ENCODE results near the gene CHKB.

Gene CHKB

DNA sequence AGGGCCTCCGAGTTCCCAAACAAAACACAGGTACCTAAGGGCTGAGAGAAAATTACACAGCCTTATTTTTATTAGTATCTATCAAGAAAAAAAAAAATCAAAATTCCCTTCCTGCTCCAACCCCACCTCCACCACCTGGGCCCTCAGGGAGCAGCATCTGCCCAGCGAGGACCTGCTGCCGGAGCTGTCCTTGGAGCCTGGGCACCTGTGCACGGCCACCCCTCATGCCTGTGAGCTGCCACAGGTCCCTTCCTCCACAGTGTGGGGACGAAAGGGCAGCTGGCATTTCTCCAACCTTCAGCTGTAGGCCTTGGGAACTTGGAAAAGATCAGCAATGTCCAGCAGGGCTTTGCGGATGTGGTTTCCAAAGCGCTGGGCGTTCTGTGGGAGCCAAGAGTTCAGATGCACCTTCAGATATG is 13.6 kb downstream of the CHKB start:
- Histone ChIP-seq H3K4ac (ENCODE audit: low read length) (no peak overlapping the region), H2BK5ac (ENCODE audit: low read length) (no peak overlapping the region), H2AK5ac (ENCODE audit: low read depth, low read length) (no peak overlapping the region), H4K91ac (ENCODE audit: low read depth, low read length, poor library complexity) (no peak overlapping the region), H2BK120ac (ENCODE audit: low read depth, low read length) (no peak overlapping the region), H4K8ac (ENCODE audit: low read depth, low read length) (peak overlapping the region; percentile 82), H2BK12ac (ENCODE audit: low read length) (no peak overlapping the region), H3K9ac (ENCODE audit: low read depth, low read length, poor library complexity) (no peak overlapping the region), H3K27ac (replicated peaks; ENCODE audit: low read length) (no peak overlapping the region), H3K4me3 (ENCODE audit: low read length in 2 of 2) (no peak overlapping the region), H3K27me3 (ENCODE audit: control insufficient read depth in 3 of 3, insufficient read depth in 3 of 3, low read depth in 1 of 3, low read length in 3 of 3) (peaks cover 0 to 4% (median 0%) of the 10 kb centered on the region in 3 experiments), H3K23ac (ENCODE audit: low read depth, low read length, poor library complexity) (no peak overlapping the region), H3K9me3 (replicated peaks in 1 of 2; ENCODE audit: control insufficient read depth in 2 of 2, insufficient read depth in 1 of 2, low read depth in 1 of 2, low read length in 2 of 2) (no peaks in the 10 kb centered on the region), H3K18ac (ENCODE audit: low read length) (no peak overlapping the region), H2BK15ac (ENCODE audit: low read length) (no peak overlapping the region), H3K14ac (ENCODE audit: low read length) (peak overlapping the region; percentile 56), H3K79me1 (ENCODE audit: low read depth, low read length) (peaks cover under 1% of the 10 kb centered on the region), H3K36me3 (replicated peaks in 1 of 2; ENCODE audit: control insufficient read depth in 2 of 2, insufficient read depth in 2 of 2, low read length in 2 of 2) (peaks cover 49 to 65% of the 10 kb centered on the region in 2 donors), H3K4me1 (ENCODE audit: control insufficient read depth in 2 of 2, insufficient read depth in 1 of 2, low read depth in 1 of 2, low read length in 2 of 2) (no peaks in the 10 kb centered on the region), H3K4me2 (ENCODE audit: insufficient read depth, low read length, poor library complexity, severe bottlenecking) (no peak overlapping the region), H2AFZ (ENCODE audit: low read length) (no peak overlapping the region)
- WGBS, 2 donors (ENCODE audit: extremely low coverage in 2 of 2, insufficient read length in 2 of 2, insufficient replicate concordance in 1 of 2), result no CpG with 5 or more reads among the region's 8 CpGs
- no peak for DNase-seq (ENCODE audit: low spot score)

DNA sequence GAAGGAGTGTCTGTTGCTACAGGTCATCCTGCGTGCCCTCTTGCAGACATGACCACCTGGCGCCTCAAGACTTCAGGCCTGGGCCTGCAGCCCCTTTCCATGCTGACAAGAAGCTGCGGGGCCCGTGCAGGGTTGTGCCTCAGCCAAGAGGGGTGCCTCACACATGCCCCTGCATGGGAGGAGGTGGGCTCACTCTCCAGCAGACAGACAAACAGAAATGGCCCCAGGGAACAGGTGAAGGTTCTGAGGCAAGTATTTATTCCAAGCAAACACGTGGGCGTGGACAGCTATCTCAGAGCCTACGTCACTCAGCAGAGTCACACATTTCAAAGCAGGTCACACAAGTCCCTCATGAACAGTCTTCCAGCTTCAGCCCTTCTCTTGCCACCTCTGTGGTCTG is 14.0 kb downstream of the CHKB start:
- Histone ChIP-seq H2AFZ (ENCODE audit: low read length) (no peak overlapping the region), H3K36me3 (replicated peaks in 1 of 2; ENCODE audit: control insufficient read depth in 2 of 2, insufficient read depth in 2 of 2, low read length in 2 of 2) (peaks cover 46 to 61% of the 10 kb centered on the region in 2 donors), H3K27ac (replicated peaks; ENCODE audit: low read length) (no peak overlapping the region), H4K91ac (ENCODE audit: low read depth, low read length, poor library complexity) (no peak overlapping the region), H3K27me3 (ENCODE audit: control insufficient read depth in 3 of 3, insufficient read depth in 3 of 3, low read depth in 1 of 3, low read length in 3 of 3) (peaks cover 0 to 4% (median 0%) of the 10 kb centered on the region in 3 experiments), H2BK12ac (ENCODE audit: low read length) (no peak overlapping the region), H3K4me3 (ENCODE audit: low read length in 2 of 2) (no peak overlapping the region), H3K14ac (ENCODE audit: low read length) (peak overlapping the region; percentile 17), H3K79me1 (ENCODE audit: low read depth, low read length) (no peaks in the 10 kb centered on the region), H2BK5ac (ENCODE audit: low read length) (no peak overlapping the region), H3K23ac (ENCODE audit: low read depth, low read length, poor library complexity) (no peak overlapping the region), H3K4ac (ENCODE audit: low read length) (no peak overlapping the region), H3K4me1 (ENCODE audit: control insufficient read depth in 2 of 2, insufficient read depth in 1 of 2, low read depth in 1 of 2, low read length in 2 of 2) (peaks cover 0 to 2% of the 10 kb centered on the region in 2 donors), H3K9me3 (replicated peaks in 1 of 2; ENCODE audit: control insufficient read depth in 2 of 2, insufficient read depth in 1 of 2, low read depth in 1 of 2, low read length in 2 of 2) (no peaks in the 10 kb centered on the region), H4K8ac (ENCODE audit: low read depth, low read length) (no peak overlapping the region), H3K18ac (ENCODE audit: low read length) (no peak overlapping the region), H2BK15ac (ENCODE audit: low read length) (no peak overlapping the region), H3K4me2 (ENCODE audit: insufficient read depth, low read length, poor library complexity, severe bottlenecking) (no peak overlapping the region), H2BK120ac (ENCODE audit: low read depth, low read length) (no peak overlapping the region), H2AK5ac (ENCODE audit: low read depth, low read length) (no peak overlapping the region), H3K9ac (ENCODE audit: low read depth, low read length, poor library complexity) (no peak overlapping the region)
- no CpG with 5 or more reads among the region's 7 CpGs for whole genome bisulfite sequencing, 2 donors (ENCODE audit: extremely low coverage in 2 of 2, insufficient read length in 2 of 2, insufficient replicate concordance in 1 of 2)
- DNase-seq (ENCODE audit: low spot score), result no peak

DNA sequence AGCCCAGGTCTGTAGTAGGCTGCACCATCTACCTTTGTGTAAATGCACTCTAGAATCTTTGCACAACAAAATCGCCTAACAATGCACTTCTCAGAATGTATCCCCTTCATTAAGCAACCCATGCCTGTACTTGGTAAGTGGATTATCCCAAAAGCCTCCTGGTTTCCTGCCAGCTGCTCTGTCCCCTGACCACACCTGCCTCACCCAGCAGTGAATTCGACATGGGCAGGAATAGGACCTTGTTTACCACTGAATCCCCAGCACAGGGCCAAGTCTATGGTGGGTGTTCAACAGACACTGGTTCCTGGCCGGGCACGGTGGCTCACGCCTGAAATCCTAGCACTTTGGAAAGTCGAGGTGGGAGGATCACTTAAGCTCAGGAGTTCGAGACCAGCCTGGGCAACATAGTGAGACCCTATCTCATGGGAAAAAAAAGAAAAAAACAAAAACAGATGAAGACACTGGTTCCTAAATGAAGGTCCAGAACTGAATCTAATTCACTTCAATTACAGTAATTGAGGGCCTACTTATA is 14.9 kb downstream of the CHKB start:
- H3K4me3 ChIP-seq (ENCODE audit: low read length in 2 of 2), result no peak overlapping the region
- H3K4me1 ChIP-seq (ENCODE audit: control insufficient read depth in 2 of 2, insufficient read depth in 1 of 2, low read depth in 1 of 2, low read length in 2 of 2), result peaks cover 0 to 5% of the 10 kb centered on the region in 2 donors
- H3K27me3 ChIP-seq (ENCODE audit: control insufficient read depth in 3 of 3, insufficient read depth in 3 of 3, low read depth in 1 of 3, low read length in 3 of 3), result peaks cover 0 to 6% (median 0%) of the 10 kb centered on the region in 3 experiments
- H3K9ac ChIP-seq (ENCODE audit: low read depth, low read length, poor library complexity), result no peak overlapping the region
- no peak overlapping the region for H4K8ac ChIP-seq (ENCODE audit: low read depth, low read length)
- no peak for DNase-seq (ENCODE audit: low spot score)
- no peak overlapping the region for H3K14ac ChIP-seq (ENCODE audit: low read length)
- H2BK120ac ChIP-seq (ENCODE audit: low read depth, low read length), result no peak overlapping the region
- H3K23ac ChIP-seq (ENCODE audit: low read depth, low read length, poor library complexity), result no peak overlapping the region
- H3K9me3 ChIP-seq (replicated peaks in 1 of 2; ENCODE audit: control insufficient read depth in 2 of 2, insufficient read depth in 1 of 2, low read depth in 1 of 2, low read length in 2 of 2), result no peaks in the 10 kb centered on the region
- H2BK5ac ChIP-seq (ENCODE audit: low read length), result no peak overlapping the region
- H3K4me2 ChIP-seq (ENCODE audit: insufficient read depth, low read length, poor library complexity, severe bottlenecking), result no peak overlapping the region
- no peaks in the 10 kb centered on the region for H3K79me1 ChIP-seq (ENCODE audit: low read depth, low read length)
- H3K27ac ChIP-seq (replicated peaks; ENCODE audit: low read length), result no peak overlapping the region
- WGBS, 2 donors (ENCODE audit: extremely low coverage in 2 of 2, insufficient read length in 2 of 2, insufficient replicate concordance in 1 of 2), result no CpG with 5 or more reads among the region's 7 CpGs
- no peak overlapping the region for H2BK15ac ChIP-seq (ENCODE audit: low read length)
- H2AFZ ChIP-seq (ENCODE audit: low read length), result no peak overlapping the region
- no peak overlapping the region for H2BK12ac ChIP-seq (ENCODE audit: low read length)
- H4K91ac ChIP-seq (ENCODE audit: low read depth, low read length, poor library complexity), result no peak overlapping the region
- H3K18ac ChIP-seq (ENCODE audit: low read length), result no peak overlapping the region
- H3K4ac ChIP-seq (ENCODE audit: low read length), result no peak overlapping the region
- H2AK5ac ChIP-seq (ENCODE audit: low read depth, low read length), result no peak overlapping the region
- peaks cover 41 to 53% of the 10 kb centered on the region in 2 donors for H3K36me3 ChIP-seq (replicated peaks in 1 of 2; ENCODE audit: control insufficient read depth in 2 of 2, insufficient read depth in 2 of 2, low read length in 2 of 2)

DNA sequence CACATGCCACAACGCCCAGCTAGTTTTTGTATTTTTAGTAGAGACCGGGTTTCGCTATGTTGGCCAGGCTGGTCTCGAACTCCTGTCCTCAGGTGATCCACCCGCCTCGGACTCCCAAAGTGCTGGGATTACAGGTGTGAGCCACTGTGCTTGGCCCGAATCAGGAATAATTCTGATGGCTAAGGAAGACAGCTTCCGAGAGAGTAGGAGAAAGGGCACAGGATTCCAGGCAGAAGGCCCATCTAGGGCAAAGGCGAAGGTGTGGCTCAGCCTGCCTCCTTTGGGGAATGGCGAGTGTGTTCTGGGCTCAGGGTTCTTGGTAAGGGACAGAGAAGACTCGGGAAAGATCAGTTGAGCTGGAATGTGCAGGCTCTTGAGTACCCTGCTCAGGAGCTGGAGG is 18.4 kb downstream of the CHKB start:
- Histone ChIP-seq H2AFZ (ENCODE audit: low read length) (no peak overlapping the region), H3K4ac (ENCODE audit: low read length) (no peak overlapping the region), H3K18ac (ENCODE audit: low read length) (no peak overlapping the region), H2BK15ac (ENCODE audit: low read length) (no peak overlapping the region), H3K79me1 (ENCODE audit: low read depth, low read length) (peaks cover 2% of the 10 kb centered on the region), H3K14ac (ENCODE audit: low read length) (no peak overlapping the region), H3K4me2 (ENCODE audit: insufficient read depth, low read length, poor library complexity, severe bottlenecking) (no peak overlapping the region), H4K91ac (ENCODE audit: low read depth, low read length, poor library complexity) (no peak overlapping the region), H3K27ac (replicated peaks; ENCODE audit: low read length) (no peak overlapping the region), H3K23ac (ENCODE audit: low read depth, low read length, poor library complexity) (no peak overlapping the region), H3K9ac (ENCODE audit: low read depth, low read length, poor library complexity) (no peak overlapping the region), H4K8ac (ENCODE audit: low read depth, low read length) (no peak overlapping the region), H3K4me3 (ENCODE audit: low read length in 2 of 2) (no peak overlapping the region), H2BK5ac (ENCODE audit: low read length) (no peak overlapping the region), H2AK5ac (ENCODE audit: low read depth, low read length) (no peak overlapping the region), H3K9me3 (replicated peaks in 1 of 2; ENCODE audit: control insufficient read depth in 2 of 2, insufficient read depth in 1 of 2, low read depth in 1 of 2, low read length in 2 of 2) (no peaks in the 10 kb centered on the region), H2BK12ac (ENCODE audit: low read length) (no peak overlapping the region), H3K36me3 (replicated peaks in 1 of 2; ENCODE audit: control insufficient read depth in 2 of 2, insufficient read depth in 2 of 2, low read length in 2 of 2) (peaks cover 11 to 18% of the 10 kb centered on the region in 2 donors), H2BK120ac (ENCODE audit: low read depth, low read length) (no peak overlapping the region), H3K27me3 (ENCODE audit: control insufficient read depth in 3 of 3, insufficient read depth in 3 of 3, low read depth in 1 of 3, low read length in 3 of 3) (peaks cover 0 to 15% (median 6%) of the 10 kb centered on the region in 3 experiments), H3K4me1 (ENCODE audit: control insufficient read depth in 2 of 2, insufficient read depth in 1 of 2, low read depth in 1 of 2, low read length in 2 of 2) (peaks cover 0 to 5% of the 10 kb centered on the region in 2 donors)
- DNase-seq (ENCODE audit: low spot score), result no peak
- WGBS, 2 donors (ENCODE audit: extremely low coverage in 2 of 2, insufficient read length in 2 of 2, insufficient replicate concordance in 1 of 2), result no CpG with 5 or more reads among the region's 11 CpGs

Data from neuronal stem cell (in vitro differentiated cells).